Erythroblast (primary cell): ENCODE data around the gene VPS37D.

Experiments
- GATA1 ChIP-seq: IDR thresholded peaks from 2 replicates; pipeline ENCODE4 v1.6.1; 2011; ENCODE audit warnings: low read depth, mild to moderate bottlenecking, control low read depth, low read length, moderate library complexity
- POLR2A ChIP-seq: IDR thresholded peaks from 2 replicates; pipeline ENCODE4 v1.6.1; 2011; ENCODE audit warnings: mild to moderate bottlenecking, low read length

DNA sequence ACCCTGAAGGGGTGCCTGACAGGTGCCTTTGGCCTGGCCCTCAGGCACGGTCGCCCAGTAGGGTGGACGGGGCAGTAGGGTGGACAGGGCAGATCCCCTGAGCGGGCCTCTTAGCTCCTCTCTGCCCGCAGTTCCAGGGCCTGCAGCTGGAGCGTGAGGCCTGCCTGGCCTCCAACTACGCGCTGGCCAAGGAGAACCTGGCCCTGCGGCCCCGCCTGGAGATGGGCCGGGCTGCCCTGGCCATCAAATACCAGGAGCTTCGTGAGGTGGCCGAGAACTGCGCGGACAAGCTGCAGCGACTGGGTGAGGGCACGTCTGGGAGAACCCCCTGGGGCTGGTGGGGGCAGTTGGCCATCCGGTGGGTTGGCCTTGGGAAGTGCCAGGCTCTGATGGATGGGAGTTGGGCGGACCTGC, 1.7 kb downstream of the VPS37D start:
- TF ChIP-seq POLR2A (no peak), GATA1 (no peak)
